ENCODE data around the gene ANKUB1.

- TF ChIP-seq CTCF (IDR thresholded peaks at IDR 0.05; ENCODE audit: insufficient read depth, low read length, poor library complexity, severe bottlenecking) = no peak
- no peak for TF ChIP-seq EZH2phosphoT487 (conservative IDR thresholded peaks at IDR 0.05; ENCODE audit: low read length)
These were observed 21.3 kb upstream of the ANKUB1 start for GRCh38 chr3:149813367-149814281.
